ENCODE data around the gene PRKCA. TPM values are rescaled to one million over a fixed set of nuclear protein-coding genes. Genes with fewer than 3 reads are reported as not detected.

Gene PRKCA
- total and polyA plus RNA-seq, 2 of the 13 experiments (the other 11 are each of a cell fraction or from before 2014, with no cell fraction given), result 18.5 to 21.5 TPM

DNA sequence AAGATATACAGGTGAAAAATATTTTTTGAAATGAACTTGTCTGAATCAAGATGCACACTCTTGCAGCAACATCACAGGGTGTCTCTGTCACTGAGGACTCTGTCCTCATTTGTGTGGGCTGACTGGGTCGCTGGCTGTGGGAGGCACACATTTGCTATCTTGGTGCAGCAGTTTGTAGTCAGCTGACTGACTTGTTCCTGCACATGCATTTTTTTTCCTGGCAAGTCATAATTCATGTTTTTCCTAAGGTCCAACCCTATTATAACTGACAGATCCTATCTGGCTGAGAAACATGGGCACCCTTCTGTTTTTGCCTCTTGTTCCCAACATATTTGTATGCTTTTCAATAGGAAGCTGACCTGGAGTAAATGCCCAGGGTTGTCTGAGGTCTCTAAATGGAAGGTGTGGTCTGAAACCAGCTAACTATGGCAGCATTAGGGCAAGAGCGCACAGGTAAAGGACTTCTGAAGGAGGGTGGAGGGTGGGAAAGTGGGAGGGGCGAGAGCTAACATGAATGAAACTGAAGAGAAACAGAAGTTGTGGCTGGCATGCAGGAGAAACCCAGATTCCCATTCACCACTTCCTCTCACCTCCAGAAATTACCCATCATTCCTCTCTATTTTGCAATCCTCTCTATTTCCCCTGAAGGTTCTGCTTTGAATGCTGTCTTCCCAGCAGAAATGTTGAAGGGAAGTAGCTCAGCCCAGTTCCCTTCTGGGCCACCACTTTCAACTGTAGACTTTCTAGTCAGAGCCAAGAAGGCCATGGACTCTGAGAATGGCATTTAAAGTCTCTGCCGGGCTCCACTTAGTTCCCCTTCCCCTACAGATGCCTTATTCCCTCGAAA is 166.1 kb downstream of the PRKCA start (continued):
- no peak for TF ChIP-seq POLR2AphosphoS5 (IDR thresholded peaks at IDR 0.05; ENCODE audit: low read depth, low read length)
- TF ChIP-seq SRSF9 (IDR thresholded peaks at IDR 0.05; ENCODE audit: borderline replicate concordance, insufficient read depth, low read depth, low read length, poor library complexity, severe bottlenecking), result no peak
- no peak for TF ChIP-seq FOXA3 (CRISPR knock-in tag; IDR thresholded peaks at IDR 0.05)
- TF ChIP-seq, protein P1, sequence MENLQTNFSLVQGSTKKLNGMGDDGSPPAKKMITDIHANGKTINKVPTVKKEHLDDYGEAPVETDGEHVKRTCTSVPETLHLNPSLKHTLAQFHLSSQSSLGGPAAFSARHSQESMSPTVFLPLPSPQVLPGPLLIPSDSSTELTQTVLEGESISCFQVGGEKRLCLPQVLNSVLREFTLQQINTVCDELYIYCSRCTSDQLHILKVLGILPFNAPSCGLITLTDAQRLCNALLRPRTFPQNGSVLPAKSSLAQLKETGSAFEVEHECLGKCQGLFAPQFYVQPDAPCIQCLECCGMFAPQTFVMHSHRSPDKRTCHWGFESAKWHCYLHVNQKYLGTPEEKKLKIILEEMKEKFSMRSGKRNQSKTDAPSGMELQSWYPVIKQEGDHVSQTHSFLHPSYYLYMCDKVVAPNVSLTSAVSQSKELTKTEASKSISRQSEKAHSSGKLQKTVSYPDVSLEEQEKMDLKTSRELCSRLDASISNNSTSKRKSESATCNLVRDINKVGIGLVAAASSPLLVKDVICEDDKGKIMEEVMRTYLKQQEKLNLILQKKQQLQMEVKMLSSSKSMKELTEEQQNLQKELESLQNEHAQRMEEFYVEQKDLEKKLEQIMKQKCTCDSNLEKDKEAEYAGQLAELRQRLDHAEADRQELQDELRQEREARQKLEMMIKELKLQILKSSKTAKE (CRISPR knock-in tag; IDR thresholded peaks at IDR 0.05; ENCODE audit: borderline replicate concordance), result no peak
- no peak for TF ChIP-seq POLR2A (IDR thresholded peaks at IDR 0.05; ENCODE audit: insufficient read depth in 1 of 2, low read depth in 2 of 2, low read length in 2 of 2)
- TF ChIP-seq, protein P2, sequence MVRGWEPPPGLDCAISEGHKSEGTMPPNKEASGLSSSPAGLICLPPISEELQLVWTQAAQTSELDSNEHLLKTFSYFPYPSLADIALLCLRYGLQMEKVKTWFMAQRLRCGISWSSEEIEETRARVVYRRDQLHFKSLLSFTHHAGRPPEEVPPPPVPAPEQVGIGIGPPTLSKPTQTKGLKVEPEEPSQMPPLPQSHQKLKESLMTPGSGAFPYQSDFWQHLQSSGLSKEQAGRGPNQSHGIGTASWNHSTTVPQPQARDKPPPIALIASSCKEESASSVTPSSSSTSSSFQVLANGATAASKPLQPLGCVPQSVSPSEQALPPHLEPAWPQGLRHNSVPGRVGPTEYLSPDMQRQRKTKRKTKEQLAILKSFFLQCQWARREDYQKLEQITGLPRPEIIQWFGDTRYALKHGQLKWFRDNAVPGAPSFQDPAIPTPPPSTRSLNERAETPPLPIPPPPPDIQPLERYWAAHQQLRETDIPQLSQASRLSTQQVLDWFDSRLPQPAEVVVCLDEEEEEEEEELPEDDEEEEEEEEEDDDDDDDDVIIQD (CRISPR knock-in tag; IDR thresholded peaks at IDR 0.05; ENCODE audit: low read depth), result no peak
- TF ChIP-seq, protein P3, sequence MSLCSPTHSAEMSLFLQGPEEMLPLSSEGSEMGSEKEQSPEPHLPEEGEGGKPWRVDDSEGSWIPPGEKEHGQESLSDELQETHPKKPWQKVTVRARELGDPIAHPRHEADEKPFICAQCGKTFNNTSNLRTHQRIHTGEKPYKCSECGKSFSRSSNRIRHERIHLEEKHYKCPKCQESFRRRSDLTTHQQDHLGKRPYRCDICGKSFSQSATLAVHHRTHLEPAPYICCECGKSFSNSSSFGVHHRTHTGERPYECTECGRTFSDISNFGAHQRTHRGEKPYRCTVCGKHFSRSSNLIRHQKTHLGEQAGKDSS (CRISPR knock-in tag; IDR thresholded peaks at IDR 0.05; ENCODE audit: borderline replicate concordance, low read depth), result no peak
- TF ChIP-seq, protein P4, sequence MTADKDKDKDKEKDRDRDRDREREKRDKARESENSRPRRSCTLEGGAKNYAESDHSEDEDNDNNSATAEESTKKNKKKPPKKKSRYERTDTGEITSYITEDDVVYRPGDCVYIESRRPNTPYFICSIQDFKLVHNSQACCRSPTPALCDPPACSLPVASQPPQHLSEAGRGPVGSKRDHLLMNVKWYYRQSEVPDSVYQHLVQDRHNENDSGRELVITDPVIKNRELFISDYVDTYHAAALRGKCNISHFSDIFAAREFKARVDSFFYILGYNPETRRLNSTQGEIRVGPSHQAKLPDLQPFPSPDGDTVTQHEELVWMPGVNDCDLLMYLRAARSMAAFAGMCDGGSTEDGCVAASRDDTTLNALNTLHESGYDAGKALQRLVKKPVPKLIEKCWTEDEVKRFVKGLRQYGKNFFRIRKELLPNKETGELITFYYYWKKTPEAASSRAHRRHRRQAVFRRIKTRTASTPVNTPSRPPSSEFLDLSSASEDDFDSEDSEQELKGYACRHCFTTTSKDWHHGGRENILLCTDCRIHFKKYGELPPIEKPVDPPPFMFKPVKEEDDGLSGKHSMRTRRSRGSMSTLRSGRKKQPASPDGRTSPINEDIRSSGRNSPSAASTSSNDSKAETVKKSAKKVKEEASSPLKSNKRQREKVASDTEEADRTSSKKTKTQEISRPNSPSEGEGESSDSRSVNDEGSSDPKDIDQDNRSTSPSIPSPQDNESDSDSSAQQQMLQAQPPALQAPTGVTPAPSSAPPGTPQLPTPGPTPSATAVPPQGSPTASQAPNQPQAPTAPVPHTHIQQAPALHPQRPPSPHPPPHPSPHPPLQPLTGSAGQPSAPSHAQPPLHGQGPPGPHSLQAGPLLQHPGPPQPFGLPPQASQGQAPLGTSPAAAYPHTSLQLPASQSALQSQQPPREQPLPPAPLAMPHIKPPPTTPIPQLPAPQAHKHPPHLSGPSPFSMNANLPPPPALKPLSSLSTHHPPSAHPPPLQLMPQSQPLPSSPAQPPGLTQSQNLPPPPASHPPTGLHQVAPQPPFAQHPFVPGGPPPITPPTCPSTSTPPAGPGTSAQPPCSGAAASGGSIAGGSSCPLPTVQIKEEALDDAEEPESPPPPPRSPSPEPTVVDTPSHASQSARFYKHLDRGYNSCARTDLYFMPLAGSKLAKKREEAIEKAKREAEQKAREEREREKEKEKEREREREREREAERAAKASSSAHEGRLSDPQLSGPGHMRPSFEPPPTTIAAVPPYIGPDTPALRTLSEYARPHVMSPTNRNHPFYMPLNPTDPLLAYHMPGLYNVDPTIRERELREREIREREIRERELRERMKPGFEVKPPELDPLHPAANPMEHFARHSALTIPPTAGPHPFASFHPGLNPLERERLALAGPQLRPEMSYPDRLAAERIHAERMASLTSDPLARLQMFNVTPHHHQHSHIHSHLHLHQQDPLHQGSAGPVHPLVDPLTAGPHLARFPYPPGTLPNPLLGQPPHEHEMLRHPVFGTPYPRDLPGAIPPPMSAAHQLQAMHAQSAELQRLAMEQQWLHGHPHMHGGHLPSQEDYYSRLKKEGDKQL (CRISPR knock-in tag; IDR thresholded peaks at IDR 0.05; ENCODE audit: low read depth), result no peak
- TF ChIP-seq, protein P5, sequence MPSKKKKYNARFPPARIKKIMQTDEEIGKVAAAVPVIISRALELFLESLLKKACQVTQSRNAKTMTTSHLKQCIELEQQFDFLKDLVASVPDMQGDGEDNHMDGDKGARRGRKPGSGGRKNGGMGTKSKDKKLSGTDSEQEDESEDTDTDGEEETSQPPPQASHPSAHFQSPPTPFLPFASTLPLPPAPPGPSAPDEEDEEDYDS (CRISPR knock-in tag; IDR thresholded peaks at IDR 0.05), result no peak
- TF ChIP-seq ZNF143 (CRISPR knock-in tag; IDR thresholded peaks at IDR 0.05), result peak; percentile 76
- TF ChIP-seq CCAR2 (optimal IDR thresholded peaks at IDR 0.05; ENCODE audit: low read depth, low read length), result no peak
- no peak for TF ChIP-seq ZSCAN25 (CRISPR knock-in tag; IDR thresholded peaks at IDR 0.05)
- TF ChIP-seq ZNF674 (CRISPR knock-in tag; IDR thresholded peaks at IDR 0.05; ENCODE audit: low read depth), result no peak
- TF ChIP-seq RCOR2 (CRISPR knock-in tag; IDR thresholded peaks at IDR 0.05), result peak; percentile 27; the same call in 1 of the 2 replicates
- TF ChIP-seq ZNF501 (CRISPR knock-in tag; IDR thresholded peaks at IDR 0.05), result 0 out of 2 replicates have a peak, but pooled peaks have one; percentile 28
- TF ChIP-seq ATF7-NPFF (CRISPR knock-in tag; IDR thresholded peaks at IDR 0.05; ENCODE audit: low read depth), result no peak
- TF ChIP-seq CC2D1A (CRISPR knock-in tag; IDR thresholded peaks at IDR 0.05), result no peak
- TF ChIP-seq SP1 (IDR thresholded peaks at IDR 0.05), result no peak
- TF ChIP-seq SP1 (CRISPR knock-in tag; IDR thresholded peaks at IDR 0.05), result no peak
- TF ChIP-seq SMARCE1 (IDR thresholded peaks at IDR 0.05; ENCODE audit: borderline replicate concordance), result no peak

All from HepG2 (cell line).